H1 (cell line): Measurements from ENCODE around the gene GABRD.

ENCODE experiments used
- EP300 ChIP-seq, 2 experiments: IDR thresholded peaks; 1 replicate in 1 of 2; 2 replicates in 1 of 2; pipeline ENCODE4 v1.6.1; 2011 to 2012; ENCODE audit warnings: low read depth in 2 of 2, low read length in 2 of 2, mild to moderate bottlenecking in 2 of 2, borderline replicate concordance in 1 of 2, inconsistent platforms in 1 of 2, moderate library complexity in 1 of 2
- EZH2 ChIP-seq: fragments of 200-600 bp; sonication (generic); IDR thresholded peaks from 2 replicates; pipeline ENCODE4 v1.7.1; 2012; ENCODE audit warnings: low read depth, mild to moderate bottlenecking, moderate library complexity, low read length, inconsistent platforms; ENCODE audit not compliant: severe bottlenecking
- FOSL1 ChIP-seq: IDR thresholded peaks from 2 replicates; pipeline ENCODE4 v1.6.1; 2011; ENCODE audit warnings: mild to moderate bottlenecking, low read depth, low read length, moderate library complexity; ENCODE audit not compliant: insufficient read depth
- NRF1 ChIP-seq: IDR thresholded peaks from 2 replicates; pipeline ENCODE4 v1.6.1; 2011; ENCODE audit warnings: mild to moderate bottlenecking, low read depth, low read length, improper control_type of control experiment
- YY1 ChIP-seq: IDR thresholded peaks from 2 replicates; pipeline ENCODE4 v1.6.1; 2011; ENCODE audit warnings: low read depth, mild to moderate bottlenecking, low read length
- TF ChIP-seq, protein P1 (sequence below), 3 experiments: IDR thresholded peaks; 1 replicate in 2 of 3; 2 replicates in 1 of 3; pipeline versions ENCODE4 v1.5.1 to v1.6.1; 2011; ENCODE audit warnings: low read length in 3 of 3, mild to moderate bottlenecking in 3 of 3, inconsistent platforms in 2 of 3, low read depth in 1 of 3, moderate library complexity in 1 of 3; ENCODE audit not compliant: insufficient read depth in 1 of 3; ENCODE audit errors: control extremely low read depth in 1 of 3

DNA sequence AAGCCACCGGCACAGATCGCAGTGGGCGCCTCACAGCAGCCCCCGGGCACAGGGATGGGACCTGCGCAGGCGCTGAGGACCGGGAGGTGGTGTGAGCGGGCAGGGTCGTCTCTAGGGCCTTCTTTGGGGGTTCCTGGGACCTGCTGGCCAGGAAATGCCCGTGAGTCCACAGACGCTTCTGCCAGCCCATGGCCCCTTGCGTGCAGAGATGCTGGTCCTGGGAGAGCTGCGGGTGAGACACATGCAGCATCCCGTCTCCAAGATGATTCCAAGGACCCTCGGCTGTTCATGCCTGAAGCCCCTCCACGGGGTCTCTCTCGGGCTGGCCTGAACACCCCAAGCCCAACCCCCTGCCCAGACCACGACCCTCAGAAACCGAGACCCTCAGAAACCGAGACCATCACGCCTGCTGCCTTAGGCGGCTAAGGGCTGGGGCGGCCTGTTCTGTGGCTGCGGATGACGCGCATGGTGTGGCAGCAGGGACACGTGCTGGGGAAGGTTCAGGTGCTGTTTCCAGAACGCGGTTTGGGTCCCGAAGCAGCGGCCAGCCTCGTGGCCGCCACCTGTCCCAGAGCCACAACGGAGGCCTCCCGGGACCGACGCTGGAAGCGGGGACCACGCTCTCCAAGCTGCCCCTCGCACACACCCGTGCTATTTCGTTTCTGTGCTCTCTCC, 38.5 kb upstream of the GABRD start:
- TF ChIP-seq YY1, result no peak
- no peak for TF ChIP-seq EP300 (IDR thresholded peaks at IDR 0.05; ENCODE audit: borderline replicate concordance in 1 of 2, low read depth in 2 of 2, low read length in 2 of 2)
- TF ChIP-seq EZH2, result no peak
- TF ChIP-seq, protein P1, sequence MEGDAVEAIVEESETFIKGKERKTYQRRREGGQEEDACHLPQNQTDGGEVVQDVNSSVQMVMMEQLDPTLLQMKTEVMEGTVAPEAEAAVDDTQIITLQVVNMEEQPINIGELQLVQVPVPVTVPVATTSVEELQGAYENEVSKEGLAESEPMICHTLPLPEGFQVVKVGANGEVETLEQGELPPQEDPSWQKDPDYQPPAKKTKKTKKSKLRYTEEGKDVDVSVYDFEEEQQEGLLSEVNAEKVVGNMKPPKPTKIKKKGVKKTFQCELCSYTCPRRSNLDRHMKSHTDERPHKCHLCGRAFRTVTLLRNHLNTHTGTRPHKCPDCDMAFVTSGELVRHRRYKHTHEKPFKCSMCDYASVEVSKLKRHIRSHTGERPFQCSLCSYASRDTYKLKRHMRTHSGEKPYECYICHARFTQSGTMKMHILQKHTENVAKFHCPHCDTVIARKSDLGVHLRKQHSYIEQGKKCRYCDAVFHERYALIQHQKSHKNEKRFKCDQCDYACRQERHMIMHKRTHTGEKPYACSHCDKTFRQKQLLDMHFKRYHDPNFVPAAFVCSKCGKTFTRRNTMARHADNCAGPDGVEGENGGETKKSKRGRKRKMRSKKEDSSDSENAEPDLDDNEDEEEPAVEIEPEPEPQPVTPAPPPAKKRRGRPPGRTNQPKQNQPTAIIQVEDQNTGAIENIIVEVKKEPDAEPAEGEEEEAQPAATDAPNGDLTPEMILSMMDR (IDR thresholded peaks at IDR 0.05; ENCODE audit: control extremely low read depth in 1 of 3, insufficient read depth in 1 of 3, low read depth in 1 of 3, low read length in 3 of 3), result no peak
- no peak for TF ChIP-seq NRF1
- TF ChIP-seq FOSL1, result no peak
